WTC11 (cell line): ENCODE measurements around the gene ITGA11.

Experiments
- CTCF ChIP-seq: fragments of 200-600 bp; IDR thresholded peaks from 2 replicates; pipeline ENCODE4 v1.8.0; 2022; ENCODE audit warnings: antibody characterized with exemption
- RORB ChIP-seq: fragments of 250-450 bp; sonication (Bioruptor Pico); IDR thresholded peaks from 2 replicates; pipeline ENCODE4 v1.9.0; 2021; ENCODE audit warnings: mild to moderate bottlenecking
- SP1 ChIP-seq: sonication (generic); formaldehyde crosslinking; conservative IDR thresholded peaks from 2 replicates; pipeline ENCODE4 v1.8.1; 2022; ENCODE audit warnings: missing genetic modification reagents
- ZNF121 ChIP-seq: sonication (generic); formaldehyde crosslinking; IDR thresholded peaks from 2 replicates; pipeline ENCODE4 v1.8.0; 2023; ENCODE audit warnings: missing genetic modification reagents
- ZNF281 ChIP-seq: sonication (generic); formaldehyde crosslinking; IDR thresholded peaks from 2 replicates; pipeline ENCODE4 v1.8.0; 2023; ENCODE audit warnings: mild to moderate bottlenecking, missing genetic modification reagents
- ZSCAN18 ChIP-seq: fragments of 250-450 bp; sonication (Bioruptor Pico); IDR thresholded peaks from 2 replicates; pipeline ENCODE4 v2.1.2; 2022; ENCODE audit warnings: mild to moderate bottlenecking, moderate library complexity
- TF ChIP-seq, protein P1 (sequence below): sonication (generic); formaldehyde crosslinking; IDR thresholded peaks from 2 replicates; pipeline ENCODE4 v1.8.1; 2022; ENCODE audit warnings: low read depth, mild to moderate bottlenecking, moderate library complexity, missing genetic modification reagents, borderline replicate concordance
- TF ChIP-seq, protein P2 (sequence below): sonication (generic); formaldehyde crosslinking; IDR thresholded peaks from 2 replicates; pipeline ENCODE4 v1.8.0; 2022; ENCODE audit warnings: mild to moderate bottlenecking, missing genetic modification reagents
- TF ChIP-seq, protein P3 (sequence below): sonication (generic); formaldehyde crosslinking; IDR thresholded peaks from 2 replicates; pipeline ENCODE4 v1.8.1; 2023; ENCODE audit warnings: mild to moderate bottlenecking, moderate library complexity, missing genetic modification reagents
- TF ChIP-seq, protein P4 (sequence below): sonication (generic); formaldehyde crosslinking; IDR thresholded peaks from 2 replicates; pipeline ENCODE4 v1.8.0; 2022; ENCODE audit warnings: mild to moderate bottlenecking, missing genetic modification reagents

DNA sequence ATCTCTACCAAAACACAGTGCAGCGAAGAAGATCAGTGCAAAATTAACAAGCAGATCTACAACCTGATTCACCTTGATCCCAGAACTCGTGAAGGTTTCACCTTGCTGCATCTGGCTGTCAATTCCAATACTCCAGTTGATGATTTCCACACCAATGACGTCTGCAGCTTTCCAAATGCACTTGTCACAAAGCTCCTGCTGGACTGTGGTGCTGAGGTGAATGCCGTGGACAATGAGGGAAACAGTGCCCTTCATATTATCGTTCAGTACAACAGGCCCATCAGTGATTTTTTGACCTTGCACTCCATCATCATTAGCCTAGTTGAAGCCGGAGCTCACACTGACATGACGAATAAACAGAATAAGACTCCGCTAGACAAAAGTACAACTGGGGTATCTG, 141.2 kb downstream of the ITGA11 start:
- TF ChIP-seq, protein P1, sequence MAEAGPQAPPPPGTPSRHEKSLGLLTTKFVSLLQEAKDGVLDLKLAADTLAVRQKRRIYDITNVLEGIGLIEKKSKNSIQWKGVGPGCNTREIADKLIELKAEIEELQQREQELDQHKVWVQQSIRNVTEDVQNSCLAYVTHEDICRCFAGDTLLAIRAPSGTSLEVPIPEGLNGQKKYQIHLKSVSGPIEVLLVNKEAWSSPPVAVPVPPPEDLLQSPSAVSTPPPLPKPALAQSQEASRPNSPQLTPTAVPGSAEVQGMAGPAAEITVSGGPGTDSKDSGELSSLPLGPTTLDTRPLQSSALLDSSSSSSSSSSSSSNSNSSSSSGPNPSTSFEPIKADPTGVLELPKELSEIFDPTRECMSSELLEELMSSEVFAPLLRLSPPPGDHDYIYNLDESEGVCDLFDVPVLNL, result no peak
- TF ChIP-seq CTCF (no peak), ZSCAN18 (CRISPR knock-in tag) (no peak), ZNF281 (CRISPR knock-in tag) (no peak), ZNF121 (CRISPR knock-in tag) (no peak), RORB (CRISPR knock-in tag) (no peak), SP1 (CRISPR knock-in tag) (no peak)
- TF ChIP-seq, protein P2, sequence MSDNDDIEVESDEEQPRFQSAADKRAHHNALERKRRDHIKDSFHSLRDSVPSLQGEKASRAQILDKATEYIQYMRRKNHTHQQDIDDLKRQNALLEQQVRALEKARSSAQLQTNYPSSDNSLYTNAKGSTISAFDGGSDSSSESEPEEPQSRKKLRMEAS (CRISPR knock-in tag), result no peak
- TF ChIP-seq, protein P3, sequence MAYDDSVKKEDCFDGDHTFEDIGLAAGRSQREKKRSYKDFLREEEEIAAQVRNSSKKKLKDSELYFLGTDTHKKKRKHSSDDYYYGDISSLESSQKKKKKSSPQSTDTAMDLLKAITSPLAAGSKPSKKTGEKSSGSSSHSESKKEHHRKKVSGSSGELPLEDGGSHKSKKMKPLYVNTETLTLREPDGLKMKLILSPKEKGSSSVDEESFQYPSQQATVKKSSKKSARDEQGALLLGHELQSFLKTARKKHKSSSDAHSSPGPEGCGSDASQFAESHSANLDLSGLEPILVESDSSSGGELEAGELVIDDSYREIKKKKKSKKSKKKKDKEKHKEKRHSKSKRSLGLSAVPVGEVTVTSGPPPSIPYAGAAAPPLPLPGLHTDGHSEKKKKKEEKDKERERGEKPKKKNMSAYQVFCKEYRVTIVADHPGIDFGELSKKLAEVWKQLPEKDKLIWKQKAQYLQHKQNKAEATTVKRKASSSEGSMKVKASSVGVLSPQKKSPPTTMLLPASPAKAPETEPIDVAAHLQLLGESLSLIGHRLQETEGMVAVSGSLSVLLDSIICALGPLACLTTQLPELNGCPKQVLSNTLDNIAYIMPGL (CRISPR knock-in tag), result no peak
- TF ChIP-seq, protein P4, sequence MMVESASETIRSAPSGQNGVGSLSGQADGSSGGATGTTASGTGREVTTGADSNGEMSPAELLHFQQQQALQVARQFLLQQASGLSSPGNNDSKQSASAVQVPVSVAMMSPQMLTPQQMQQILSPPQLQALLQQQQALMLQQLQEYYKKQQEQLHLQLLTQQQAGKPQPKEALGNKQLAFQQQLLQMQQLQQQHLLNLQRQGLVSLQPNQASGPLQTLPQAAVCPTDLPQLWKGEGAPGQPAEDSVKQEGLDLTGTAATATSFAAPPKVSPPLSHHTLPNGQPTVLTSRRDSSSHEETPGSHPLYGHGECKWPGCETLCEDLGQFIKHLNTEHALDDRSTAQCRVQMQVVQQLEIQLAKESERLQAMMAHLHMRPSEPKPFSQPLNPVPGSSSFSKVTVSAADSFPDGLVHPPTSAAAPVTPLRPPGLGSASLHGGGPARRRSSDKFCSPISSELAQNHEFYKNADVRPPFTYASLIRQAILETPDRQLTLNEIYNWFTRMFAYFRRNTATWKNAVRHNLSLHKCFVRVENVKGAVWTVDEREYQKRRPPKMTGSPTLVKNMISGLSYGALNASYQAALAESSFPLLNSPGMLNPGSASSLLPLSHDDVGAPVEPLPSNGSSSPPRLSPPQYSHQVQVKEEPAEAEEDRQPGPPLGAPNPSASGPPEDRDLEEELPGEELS (CRISPR knock-in tag), result no peak
